ENCODE results near the gene EPHA5. TPM values are rescaled to one million over a fixed set of nuclear protein-coding genes. Genes with fewer than 3 reads are reported as not detected.
"Not testable (repeated sequence)": the region's sequence is repeated elsewhere in the genome, so short reads cannot be mapped to it uniquely, and the experiment has no call there.

EPHA5 gene
- total RNA-seq, 2 donors from 2014 or later = 0.09 to 0.17 TPM

DNA sequence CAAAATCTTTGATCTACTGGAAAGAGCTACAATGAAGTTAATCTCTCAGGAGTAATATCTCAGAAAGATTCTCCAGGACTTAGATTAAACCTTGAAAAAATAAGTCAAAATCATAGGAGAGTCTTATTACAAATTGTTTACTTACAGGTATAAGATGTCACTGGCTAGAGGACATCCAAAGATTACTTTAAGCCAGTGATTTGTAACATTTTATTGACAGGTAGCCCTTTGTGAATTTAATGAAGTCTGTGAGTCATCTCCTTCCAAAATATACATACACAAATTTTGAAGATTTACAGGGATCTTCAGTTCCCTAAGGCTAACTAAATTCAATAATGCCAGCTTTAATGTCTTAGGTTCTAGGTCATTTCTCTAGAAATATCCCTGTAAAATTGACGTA is 359.7 kb downstream of the EPHA5 start:
- no peak for ATAC-seq
- intact Hi-C loops (cut with DNase I, micrococcal nuclease) = no loop called here
- no peak for DNase-seq

GRCh38 chr4:65308626-65309025 is 361.7 kb downstream of the EPHA5 start:
- intact Hi-C loops (cut with DNase I, micrococcal nuclease); ATAC-seq; DNase-seq: not testable (repeated sequence)

GRCh38 chr4:65302145-65302544 is 368.1 kb downstream of the EPHA5 start:
- DNase-seq (no peak), ATAC-seq (no peak)
- intact Hi-C loops (cut with DNase I, micrococcal nuclease) = no loop called here

DNA sequence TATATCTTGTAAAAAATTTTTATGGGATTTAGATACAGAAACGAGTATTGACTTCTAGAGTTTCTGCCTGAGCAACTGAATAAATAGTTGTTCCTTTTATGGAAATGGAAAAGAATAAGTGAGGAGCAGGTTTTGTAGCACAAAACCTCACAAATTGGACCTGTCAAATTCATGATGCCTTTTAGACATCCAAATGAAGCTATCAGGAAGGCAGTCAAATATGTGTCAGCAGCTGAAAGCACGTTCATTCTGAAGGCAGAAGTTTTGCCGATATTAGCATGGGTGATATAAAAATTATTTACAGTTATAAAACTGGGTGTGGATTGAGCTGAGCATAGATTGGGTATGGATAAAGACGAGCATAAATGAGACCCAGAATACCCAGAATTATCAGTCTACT is 374.0 kb downstream of the EPHA5 start:
- ATAC-seq (no peak), DNase-seq (no peak)
- intact Hi-C loops (cut with DNase I, micrococcal nuclease) = no loop called here

DNA sequence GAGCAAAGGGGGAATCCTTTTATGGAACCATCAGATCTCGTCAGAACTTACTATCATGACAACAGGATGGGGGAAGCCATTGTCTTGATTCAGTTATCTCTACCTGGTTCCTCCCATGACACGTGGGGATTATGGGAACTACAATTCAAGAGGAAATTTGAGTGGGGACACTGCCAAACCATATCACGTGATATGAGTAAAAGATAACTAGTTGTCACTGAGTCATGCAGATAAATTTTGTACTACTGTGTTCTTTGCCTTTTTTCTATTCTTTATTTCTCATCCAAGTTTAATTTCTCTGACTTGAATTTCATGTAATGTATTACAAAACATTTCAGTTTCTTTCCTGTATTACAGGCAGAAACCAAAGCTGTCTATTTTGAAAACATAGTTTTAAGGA is 383.2 kb downstream of the EPHA5 start:
- ATAC-seq (no peak), DNase-seq (no peak)
- intact Hi-C loops (cut with DNase I, micrococcal nuclease) = no loop called here

Data from left colon (tissue), 2 donors.